Spleen (tissue), 7 donors: Measurements from ENCODE around the gene AMT.

Experiments used
- POLR2A ChIP-seq, 3 donors: fragments of 450-650 bp; IDR thresholded peaks; one replicate each; pipeline ENCODE4 v1.5.1; 2017; ENCODE audit warnings: antibody characterized with exemption in 3 of 3, mild to moderate bottlenecking in 1 of 3
- POLR2AphosphoS5 ChIP-seq, 3 donors: sonication (generic); formaldehyde crosslinking; IDR thresholded peaks; one replicate each; pipeline ENCODE4 v1.5.1; 2017; ENCODE audit warnings: antibody characterized with exemption in 3 of 3
- TF ChIP-seq, protein P1 (sequence below), 11 experiments: fragments of 200-600 bp in 7 of 11; fragments of 450-650 bp in 4 of 11; sonication (generic) in 4 of 11; IDR thresholded peaks in 8 of 11; conservative IDR thresholded peaks in 3 of 11; 1 replicate in 7 of 11; 2 replicates in 4 of 11; pipeline versions ENCODE4 v1.4.0 to v1.8.0; 2016 to 2021; ENCODE audit warnings: antibody characterized with exemption in 11 of 11, inconsistent platforms in 4 of 11, mild to moderate bottlenecking in 1 of 11
- donor health status: DM: no; HTN: no; CAD: no; lungs with moderate emphysema.
- donor health status: DM: no; HTN: no; CAD: no.
- donor health status: DM: no; HTN: no; CAD: no.

DNA sequence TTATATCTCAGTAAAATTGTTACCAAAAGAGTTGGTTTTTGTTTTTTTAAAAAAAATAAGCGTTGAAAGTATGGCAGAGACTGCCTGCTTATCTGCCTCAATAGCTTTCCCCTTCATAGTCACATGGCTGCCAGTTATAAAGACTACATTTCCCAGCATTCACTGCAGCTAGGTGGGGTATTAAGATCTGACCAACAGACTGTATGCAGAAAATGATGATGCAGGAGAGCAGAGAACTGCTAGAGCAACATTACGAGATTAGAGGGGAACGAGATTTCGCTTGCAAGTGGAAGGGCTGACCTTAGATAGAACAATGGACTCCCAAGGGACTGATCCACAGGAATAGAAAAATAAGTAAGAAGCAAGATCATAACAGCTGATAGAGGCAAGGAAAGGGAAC, 24.8 kb downstream of the AMT start:
- TF ChIP-seq, protein P1, sequence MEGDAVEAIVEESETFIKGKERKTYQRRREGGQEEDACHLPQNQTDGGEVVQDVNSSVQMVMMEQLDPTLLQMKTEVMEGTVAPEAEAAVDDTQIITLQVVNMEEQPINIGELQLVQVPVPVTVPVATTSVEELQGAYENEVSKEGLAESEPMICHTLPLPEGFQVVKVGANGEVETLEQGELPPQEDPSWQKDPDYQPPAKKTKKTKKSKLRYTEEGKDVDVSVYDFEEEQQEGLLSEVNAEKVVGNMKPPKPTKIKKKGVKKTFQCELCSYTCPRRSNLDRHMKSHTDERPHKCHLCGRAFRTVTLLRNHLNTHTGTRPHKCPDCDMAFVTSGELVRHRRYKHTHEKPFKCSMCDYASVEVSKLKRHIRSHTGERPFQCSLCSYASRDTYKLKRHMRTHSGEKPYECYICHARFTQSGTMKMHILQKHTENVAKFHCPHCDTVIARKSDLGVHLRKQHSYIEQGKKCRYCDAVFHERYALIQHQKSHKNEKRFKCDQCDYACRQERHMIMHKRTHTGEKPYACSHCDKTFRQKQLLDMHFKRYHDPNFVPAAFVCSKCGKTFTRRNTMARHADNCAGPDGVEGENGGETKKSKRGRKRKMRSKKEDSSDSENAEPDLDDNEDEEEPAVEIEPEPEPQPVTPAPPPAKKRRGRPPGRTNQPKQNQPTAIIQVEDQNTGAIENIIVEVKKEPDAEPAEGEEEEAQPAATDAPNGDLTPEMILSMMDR (IDR thresholded peaks at IDR 0.05 in 8 of 11, conservative IDR thresholded peaks at IDR 0.05 in 3 of 11), result no peak
- TF ChIP-seq POLR2A (IDR thresholded peaks at IDR 0.05) (no peak), POLR2AphosphoS5 (IDR thresholded peaks at IDR 0.05) (no peak)
